Measurements from ENCODE around the gene UBASH3A. TPM values are rescaled to one million over a fixed set of nuclear protein-coding genes. Genes with fewer than 3 reads are reported as not detected.
A peak's percentile ranks its signal among the peaks of the same experiment; 100 is the strongest.

UBASH3A gene
- total and polyA plus RNA-seq, 2 donors (not counting 1 experiment from before 2014, with no cell fraction given) = 0.12 to 0.33 TPM

DNA sequence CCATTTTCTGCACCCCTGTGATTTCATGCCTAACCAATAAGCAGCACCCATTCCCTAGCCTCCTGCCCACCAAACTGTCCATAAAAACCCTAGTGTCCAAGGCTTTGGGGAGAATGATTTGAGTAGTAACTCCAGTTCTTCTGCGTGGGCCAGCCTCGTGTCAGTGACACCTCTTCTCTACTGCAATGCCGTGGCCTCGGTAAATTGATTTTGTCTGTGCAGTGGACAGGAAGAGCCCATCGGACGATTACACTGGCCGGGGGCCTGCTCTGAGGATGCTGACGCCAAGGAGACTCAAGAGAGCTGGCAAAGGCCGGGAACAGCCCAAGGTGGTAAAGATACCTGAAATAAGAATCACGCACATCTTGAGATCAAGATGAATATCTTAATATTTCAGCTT is 63.0 kb downstream of the UBASH3A start:
- Mint-ChIP-seq H3K27ac (no peak overlapping the region), H3K4me3 (no peak overlapping the region), H3K9me3 (ENCODE audit: insufficient read depth) (no peaks in the 10 kb centered on the region), H3K4me1 (peaks cover 59% of the 10 kb centered on the region), H3K27me3 (peaks cover 7% of the 10 kb centered on the region)
- Histone ChIP-seq H4K20me1 (ENCODE audit: control insufficient read depth, insufficient read depth, low read length, poor library complexity, severe bottlenecking) (no peaks in the 10 kb centered on the region), H3K79me2 (ENCODE audit: control insufficient read depth, insufficient read depth, low read length) (no peaks in the 10 kb centered on the region), H3K4me2 (replicated peaks; ENCODE audit: low read depth, low read length, poor library complexity, severe bottlenecking) (no peak overlapping the region), H3K27ac (ENCODE audit: low read length in 2 of 2) (no peak overlapping the region), H3K4me1 (ENCODE audit: control insufficient read depth in 2 of 2, insufficient read depth in 2 of 2, low read length in 2 of 2) (peaks cover 54 to 69% of the 10 kb centered on the region in 2 donors), H3K4me3 (ENCODE audit: control extremely low read depth in 1 of 5, extremely low read depth in 1 of 5, insufficient read depth in 1 of 5, low read depth in 2 of 5, low read length in 4 of 5) (no peak overlapping the region), H3K9ac (ENCODE audit: low read length) (no peak overlapping the region), H2AFZ (ENCODE audit: insufficient read depth, low read depth, low read length, poor library complexity, severe bottlenecking) (no peak overlapping the region), H3K36me3 (replicated peaks in 1 of 2; ENCODE audit: control extremely low read depth in 1 of 2, control insufficient read depth in 1 of 2, extremely low read depth in 1 of 2, insufficient read depth in 2 of 2, low read length in 1 of 2) (no peaks in the 10 kb centered on the region), H3K9me3 (ENCODE audit: control extremely low read depth in 1 of 3, control insufficient read depth in 2 of 3, insufficient read depth in 1 of 3, low read length in 2 of 3) (peaks cover 0 to 5% (median 0%) of the 10 kb centered on the region in 3 donors), H3K27me3 (replicated peaks in 1 of 4; ENCODE audit: control extremely low read depth in 1 of 4, control insufficient read depth in 3 of 4, insufficient read depth in 4 of 4, low read length in 3 of 4) (peaks cover 0 to 8% (median 0%) of the 10 kb centered on the region in 4 experiments)
- ChIA-PET CTCF (interaction anchor here (0.8 to 3.6 kb wide), 9 partner anchors 11 to 352 kb away, joined by 3 to 37 read pairs (median 4); no protein-coding TSS in a partner anchor), POLR2A (interaction anchor here (0.8 kb wide), 1 partner anchor 69 kb away, joined by 3 read pairs; no protein-coding TSS in a partner anchor)
- no peak for DNase-seq
- intact Hi-C loops (cut with micrococcal nuclease) = no loop called here
- no peak for ATAC-seq (ENCODE audit: low read depth)
- TF ChIP-seq EZH2 (IDR thresholded peaks at IDR 0.05; ENCODE audit: borderline replicate concordance, insufficient read depth, low read depth, low read length, poor library complexity, severe bottlenecking) (no peak), CTCF (IDR thresholded peaks at IDR 0.05) (no peak)
- 98% methylated on average over 8 of the region's 10 CpGs for WGBS (ENCODE audit: insufficient coverage)

DNA sequence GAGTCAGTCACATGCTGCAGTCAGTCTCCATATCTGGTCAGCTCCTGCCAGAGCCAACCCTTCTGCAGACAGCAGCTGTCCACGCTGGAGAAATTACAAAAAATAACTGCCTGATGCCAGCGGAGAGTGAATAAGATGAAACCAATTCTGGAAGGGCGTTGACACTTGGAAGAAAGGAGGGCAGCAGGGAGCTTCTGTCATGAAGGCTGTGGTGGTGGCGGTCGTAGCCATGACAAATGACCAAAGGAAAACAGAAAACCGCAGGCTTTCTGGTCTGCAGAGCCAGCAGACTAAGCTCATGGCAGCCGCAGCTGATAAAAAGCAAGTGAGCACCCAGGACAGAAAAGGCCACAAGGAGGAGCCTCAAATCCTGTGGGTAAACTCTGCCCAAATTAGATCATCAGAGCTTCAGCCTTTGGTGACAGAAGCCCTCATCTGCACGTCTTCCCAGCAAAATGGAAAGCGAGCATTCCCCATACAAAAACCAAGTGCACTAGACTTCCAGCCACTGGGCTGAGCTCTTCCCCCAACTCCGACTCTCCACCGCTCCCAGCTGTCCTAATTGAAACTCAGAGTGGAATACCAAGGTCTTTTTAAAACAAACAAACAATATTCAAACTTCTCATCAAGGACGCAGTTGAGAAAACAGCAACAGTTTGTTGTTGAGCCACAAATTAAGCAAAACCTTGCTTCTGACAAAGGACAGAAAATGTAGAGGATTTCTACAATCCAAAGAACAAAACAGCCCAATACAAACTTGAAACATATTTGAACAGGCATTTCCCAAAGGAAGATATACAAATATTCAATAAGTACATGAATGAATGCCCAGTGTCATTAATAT is 63.7 kb downstream of the UBASH3A start:
- TF ChIP-seq EZH2 (IDR thresholded peaks at IDR 0.05; ENCODE audit: borderline replicate concordance, insufficient read depth, low read depth, low read length, poor library complexity, severe bottlenecking) = no peak
- TF ChIP-seq CTCF (IDR thresholded peaks at IDR 0.05) = no peak
- Mint-ChIP-seq H3K4me3 (no peak overlapping the region), H3K9me3 (ENCODE audit: insufficient read depth) (no peaks in the 10 kb centered on the region), H3K4me1 (peaks cover 53% of the 10 kb centered on the region), H3K27me3 (peaks cover 9% of the 10 kb centered on the region), H3K27ac (peak overlapping the region; percentile 23)
- no peak overlapping the region for H2AFZ ChIP-seq (ENCODE audit: insufficient read depth, low read depth, low read length, poor library complexity, severe bottlenecking)
- ChIA-PET POLR2A (interaction anchor here (0.8 kb wide), 1 partner anchor 68 kb away, joined by 3 read pairs; no protein-coding TSS in a partner anchor), CTCF (interaction anchor here (0.7 to 3.6 kb wide), 10 partner anchors 10 to 351 kb away, joined by 3 to 37 read pairs (median 4); no protein-coding TSS in a partner anchor)
- WGBS (ENCODE audit: insufficient coverage) = 57% methylated on average over 11 of the region's 12 CpGs
- no peak overlapping the region for H3K4me2 ChIP-seq (replicated peaks; ENCODE audit: low read depth, low read length, poor library complexity, severe bottlenecking)
- no peak for ATAC-seq (ENCODE audit: low read depth)
- no peak overlapping the region for H3K9ac ChIP-seq (ENCODE audit: low read length)
- peaks cover 0 to 5% (median 0%) of the 10 kb centered on the region in 3 donors for H3K9me3 ChIP-seq (ENCODE audit: control extremely low read depth in 1 of 3, control insufficient read depth in 2 of 3, insufficient read depth in 1 of 3, low read length in 2 of 3)
- H3K79me2 ChIP-seq (ENCODE audit: control insufficient read depth, insufficient read depth, low read length) = no peaks in the 10 kb centered on the region
- peak; percentile 50 for DNase-seq
- intact Hi-C loops (cut with micrococcal nuclease) = no loop called here
- no peaks in the 10 kb centered on the region for H4K20me1 ChIP-seq (ENCODE audit: control insufficient read depth, insufficient read depth, low read length, poor library complexity, severe bottlenecking)
- H3K4me1 ChIP-seq (ENCODE audit: control insufficient read depth in 2 of 2, insufficient read depth in 2 of 2, low read length in 2 of 2) = peaks cover 47 to 67% of the 10 kb centered on the region in 2 donors
- H3K36me3 ChIP-seq (replicated peaks in 1 of 2; ENCODE audit: control extremely low read depth in 1 of 2, control insufficient read depth in 1 of 2, extremely low read depth in 1 of 2, insufficient read depth in 2 of 2, low read length in 1 of 2) = no peaks in the 10 kb centered on the region
- peaks cover 0 to 12% (median 0%) of the 10 kb centered on the region in 4 experiments for H3K27me3 ChIP-seq (replicated peaks in 1 of 4; ENCODE audit: control extremely low read depth in 1 of 4, control insufficient read depth in 3 of 4, insufficient read depth in 4 of 4, low read length in 3 of 4)
- no peak overlapping the region for H3K4me3 ChIP-seq (ENCODE audit: control extremely low read depth in 1 of 5, extremely low read depth in 1 of 5, insufficient read depth in 1 of 5, low read depth in 2 of 5, low read length in 4 of 5)
- no peak overlapping the region for H3K27ac ChIP-seq (ENCODE audit: low read length in 2 of 2)

Data from B cell (primary cell).